ENCODE measurements around the gene FAM124A. TPM values are rescaled to one million over a fixed set of nuclear protein-coding genes. Genes with fewer than 3 reads are reported as not detected.

Gene FAM124A
- total and polyA plus RNA-seq, 10 of the 15 experiments (the other 5 are each of a cell fraction or from before 2014, with no cell fraction given): not detected

DNA sequence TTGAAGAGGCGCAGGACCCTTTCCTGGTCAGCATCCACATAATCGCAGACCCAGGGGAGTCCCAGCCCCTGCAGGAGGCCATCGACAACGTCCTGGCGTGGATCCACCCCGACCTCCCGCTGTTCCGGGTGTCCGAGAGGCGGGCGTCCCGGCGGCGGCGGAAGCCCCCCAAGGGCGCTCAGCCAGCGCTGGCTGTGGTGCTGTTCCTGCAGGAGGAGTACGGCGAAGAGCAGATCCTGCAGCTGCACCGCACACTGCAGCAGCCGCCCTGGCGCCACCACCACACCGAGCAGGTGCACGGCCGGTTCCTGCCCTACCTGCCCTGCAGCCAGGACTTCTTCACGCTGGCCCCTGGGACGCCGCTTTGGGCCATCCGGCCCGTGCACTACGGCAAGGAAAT lies 29.3 kb downstream of the FAM124A start:
- Histone ChIP-seq H2AFZ (ENCODE audit: control insufficient read depth, low read depth, low read length) (no peak overlapping the region), H3K27ac (ENCODE audit: control insufficient read depth, insufficient read depth) (no peak overlapping the region), H3K9me3 (replicated peaks; ENCODE audit: control insufficient read depth, insufficient read depth, low read length) (no peaks in the 10 kb centered on the region), H3K27me3 (replicated peaks in 1 of 2; ENCODE audit: control insufficient read depth in 2 of 2, insufficient read depth in 2 of 2, low read length in 1 of 2) (peaks cover 0 to 2% of the 10 kb centered on the region in 2 experiments; a peak in 1 of 4 replicates), H3K9ac (ENCODE audit: control insufficient read depth, insufficient read depth, low read length) (no peak overlapping the region), H3K4me2 (ENCODE audit: control insufficient read depth, insufficient read depth) (no peak overlapping the region), H3K79me2 (ENCODE audit: control insufficient read depth, insufficient read depth, low read length) (no peaks in the 10 kb centered on the region), H3K36me3 (ENCODE audit: control insufficient read depth in 2 of 2, insufficient read depth in 2 of 2, low read length in 1 of 2) (no peaks in the 10 kb centered on the region), H3K4me3 (no peak overlapping the region), H3K4me1 (ENCODE audit: control insufficient read depth, insufficient read depth, low read length) (peaks cover 3% of the 10 kb centered on the region; the same call in 1 of the 2 replicates), H4K20me1 (ENCODE audit: control insufficient read depth, insufficient read depth) (no peaks in the 10 kb centered on the region)
- in situ Hi-C loops (cut with MboI) (no loop called here), intact Hi-C loops (cut with micrococcal nuclease; ENCODE audit: unreplicated experiment) (no loop called here)
- TF ChIP-seq CREM (IDR thresholded peaks at IDR 0.05; ENCODE audit: low read depth): no peak
- TF ChIP-seq, protein P1, sequence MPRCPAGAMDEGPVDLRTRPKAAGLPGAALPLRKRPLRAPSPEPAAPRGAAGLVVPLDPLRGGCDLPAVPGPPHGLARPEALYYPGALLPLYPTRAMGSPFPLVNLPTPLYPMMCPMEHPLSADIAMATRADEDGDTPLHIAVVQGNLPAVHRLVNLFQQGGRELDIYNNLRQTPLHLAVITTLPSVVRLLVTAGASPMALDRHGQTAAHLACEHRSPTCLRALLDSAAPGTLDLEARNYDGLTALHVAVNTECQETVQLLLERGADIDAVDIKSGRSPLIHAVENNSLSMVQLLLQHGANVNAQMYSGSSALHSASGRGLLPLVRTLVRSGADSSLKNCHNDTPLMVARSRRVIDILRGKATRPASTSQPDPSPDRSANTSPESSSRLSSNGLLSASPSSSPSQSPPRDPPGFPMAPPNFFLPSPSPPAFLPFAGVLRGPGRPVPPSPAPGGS (IDR thresholded peaks at IDR 0.05; ENCODE audit: borderline replicate concordance, insufficient read depth, low read depth, low read length, poor library complexity, severe bottlenecking): no peak
- no peak for TF ChIP-seq EP300 (IDR thresholded peaks at IDR 0.05; ENCODE audit: borderline replicate concordance in 1 of 2, control insufficient read depth in 1 of 2, low read depth in 2 of 2, low read length in 2 of 2)
- no peak for TF ChIP-seq RELA (IDR thresholded peaks at IDR 0.05; ENCODE audit: borderline replicate concordance, partially characterized antibody)
- TF ChIP-seq NFXL1 (IDR thresholded peaks at IDR 0.05; ENCODE audit: borderline replicate concordance): no peak
- TF ChIP-seq, protein P2, sequence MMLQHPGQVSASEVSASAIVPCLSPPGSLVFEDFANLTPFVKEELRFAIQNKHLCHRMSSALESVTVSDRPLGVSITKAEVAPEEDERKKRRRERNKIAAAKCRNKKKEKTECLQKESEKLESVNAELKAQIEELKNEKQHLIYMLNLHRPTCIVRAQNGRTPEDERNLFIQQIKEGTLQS (IDR thresholded peaks at IDR 0.05; ENCODE audit: borderline replicate concordance, extremely low read depth, low read depth, low read length): no peak
- TF ChIP-seq, protein P3, sequence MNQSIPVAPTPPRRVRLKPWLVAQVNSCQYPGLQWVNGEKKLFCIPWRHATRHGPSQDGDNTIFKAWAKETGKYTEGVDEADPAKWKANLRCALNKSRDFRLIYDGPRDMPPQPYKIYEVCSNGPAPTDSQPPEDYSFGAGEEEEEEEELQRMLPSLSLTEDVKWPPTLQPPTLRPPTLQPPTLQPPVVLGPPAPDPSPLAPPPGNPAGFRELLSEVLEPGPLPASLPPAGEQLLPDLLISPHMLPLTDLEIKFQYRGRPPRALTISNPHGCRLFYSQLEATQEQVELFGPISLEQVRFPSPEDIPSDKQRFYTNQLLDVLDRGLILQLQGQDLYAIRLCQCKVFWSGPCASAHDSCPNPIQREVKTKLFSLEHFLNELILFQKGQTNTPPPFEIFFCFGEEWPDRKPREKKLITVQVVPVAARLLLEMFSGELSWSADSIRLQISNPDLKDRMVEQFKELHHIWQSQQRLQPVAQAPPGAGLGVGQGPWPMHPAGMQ (IDR thresholded peaks at IDR 0.05; ENCODE audit: borderline replicate concordance): no peak
- ChIA-PET CTCF (interaction anchor here (0.9 to 2.1 kb wide), 2 partner anchors 37 to 126 kb away, joined by 3 to 6 read pairs; no protein-coding TSS in a partner anchor), POLR2A (no interaction called here), RAD21 (ENCODE audit: unreplicated experiment) (no interaction called here), SMC1A (ENCODE audit: uncharacterized antibody, unreplicated experiment) (no interaction called here)
- FAIRE-seq: no peak
- no TSS peak for BruUV-seq (replicated peaks)
- no peak for ATAC-seq
- 93% methylated on average over 31 of the region's 31 CpGs for WGBS (ENCODE audit: insufficient coverage, insufficient replicate concordance, low lambda C conversion rate, missing lambda C conversion rate)
- no peak for DNase-seq (ENCODE audit: low read depth, low spot score)

All from GM12878 (cell line).